Amygdala (tissue), 56 donors: ENCODE data around the gene PHOX2A.

ENCODE experiments used
- DNase-seq, 56 donors: peaks; one replicate each; lab custom pipeline; 2025; lab: John Stamatoyannopoulos, UW

Gene PHOX2A

GRCh38 chr11:72235351-72236057 lies 8.5 kb downstream of the PHOX2A start:
- DNase-seq: no peak

- no peak for DNase-seq
Observed at GRCh38 chr11:72234920-72235319, 9.1 kb downstream of the PHOX2A start.

- no peak for DNase-seq
Observed at GRCh38 chr11:72234514-72234830, 9.5 kb downstream of the PHOX2A start.

- DNase-seq: no peak
Observed at GRCh38 chr11:72233773-72234513, 10.0 kb downstream of the PHOX2A start.

GRCh38 chr11:72233056-72233772 lies 10.8 kb downstream of the PHOX2A start:
- DNase-seq: no peak

GRCh38 chr11:72232260-72233055 lies 11.5 kb downstream of the PHOX2A start:
- DNase-seq: no peak

GRCh38 chr11:72231396-72232259 lies 12.3 kb downstream of the PHOX2A start:
- DNase-seq: no peak

GRCh38 chr11:72230764-72231365 lies 13.1 kb downstream of the PHOX2A start:
- no peak for DNase-seq

- no peak for DNase-seq
Observed at GRCh38 chr11:72229925-72230763, 13.8 kb downstream of the PHOX2A start.

GRCh38 chr11:72229336-72229924 lies 14.5 kb downstream of the PHOX2A start:
- no peak for DNase-seq

- DNase-seq: no peak
Observed at GRCh38 chr11:72228844-72229231, 15.1 kb downstream of the PHOX2A start.

GRCh38 chr11:72228229-72228843 lies 15.6 kb downstream of the PHOX2A start:
- DNase-seq: no peak

- peak in 23 of 56 donors; percentile 14 to 73 (median 46) for DNase-seq
Observed at GRCh38 chr11:72227316-72228228, 16.4 kb downstream of the PHOX2A start.

GRCh38 chr11:72226701-72227100 lies 17.3 kb downstream of the PHOX2A start:
- no peak for DNase-seq

GRCh38 chr11:72225411-72225951 lies 18.5 kb downstream of the PHOX2A start:
- no peak for DNase-seq
